Measurements from ENCODE around the gene KCNAB1. TPM values are rescaled to one million over a fixed set of nuclear protein-coding genes. Genes with fewer than 3 reads are reported as not detected.

Gene KCNAB1
- total RNA-seq, 4 donors from 2014 or later = 1.6 to 2.9 (median 2.3) TPM

DNA sequence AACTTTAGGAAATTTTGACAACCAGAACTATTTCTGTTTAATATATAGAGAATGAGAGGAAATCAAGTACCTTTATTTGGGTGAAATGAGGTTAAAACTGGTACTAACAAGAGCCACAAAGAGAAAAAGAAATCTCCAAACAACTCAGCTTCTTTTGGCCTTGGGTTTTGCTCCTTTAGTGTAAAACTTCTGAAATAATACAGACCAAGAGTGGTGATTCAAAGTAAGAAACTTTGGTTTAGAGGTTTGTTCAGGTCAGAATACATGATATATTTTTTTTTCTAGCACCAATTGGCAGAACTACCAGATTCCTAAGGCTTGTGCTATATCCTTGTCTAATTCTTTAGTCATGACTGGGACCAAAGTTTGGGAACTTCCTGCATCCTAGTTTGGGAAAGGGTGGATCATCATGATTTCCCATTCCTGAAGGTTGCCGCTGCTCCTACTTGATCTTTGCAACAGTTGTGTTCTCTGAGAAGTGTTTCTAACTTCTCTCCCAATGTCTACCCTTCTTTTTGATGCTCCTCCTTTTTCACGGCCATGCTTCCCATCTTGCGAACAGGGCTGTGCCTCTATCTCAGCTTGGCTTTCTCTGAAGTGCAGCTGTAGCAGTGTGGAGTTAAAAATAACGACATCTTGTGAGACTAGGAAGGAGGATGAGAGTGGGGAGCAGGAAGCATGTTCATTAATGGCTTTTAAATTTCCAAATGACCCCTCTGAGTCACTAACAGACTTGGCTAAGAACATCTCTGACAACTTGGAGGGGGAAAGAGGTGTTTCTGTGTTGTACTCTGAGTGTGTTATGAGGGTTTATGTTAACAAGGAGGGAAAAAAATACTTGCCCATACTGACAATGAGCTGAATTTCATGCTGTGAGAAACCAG, 87.7 kb downstream of the KCNAB1 start:
- TF ChIP-seq POLR2A (IDR thresholded peaks at IDR 0.05) = no peak
- TF ChIP-seq, protein P1, sequence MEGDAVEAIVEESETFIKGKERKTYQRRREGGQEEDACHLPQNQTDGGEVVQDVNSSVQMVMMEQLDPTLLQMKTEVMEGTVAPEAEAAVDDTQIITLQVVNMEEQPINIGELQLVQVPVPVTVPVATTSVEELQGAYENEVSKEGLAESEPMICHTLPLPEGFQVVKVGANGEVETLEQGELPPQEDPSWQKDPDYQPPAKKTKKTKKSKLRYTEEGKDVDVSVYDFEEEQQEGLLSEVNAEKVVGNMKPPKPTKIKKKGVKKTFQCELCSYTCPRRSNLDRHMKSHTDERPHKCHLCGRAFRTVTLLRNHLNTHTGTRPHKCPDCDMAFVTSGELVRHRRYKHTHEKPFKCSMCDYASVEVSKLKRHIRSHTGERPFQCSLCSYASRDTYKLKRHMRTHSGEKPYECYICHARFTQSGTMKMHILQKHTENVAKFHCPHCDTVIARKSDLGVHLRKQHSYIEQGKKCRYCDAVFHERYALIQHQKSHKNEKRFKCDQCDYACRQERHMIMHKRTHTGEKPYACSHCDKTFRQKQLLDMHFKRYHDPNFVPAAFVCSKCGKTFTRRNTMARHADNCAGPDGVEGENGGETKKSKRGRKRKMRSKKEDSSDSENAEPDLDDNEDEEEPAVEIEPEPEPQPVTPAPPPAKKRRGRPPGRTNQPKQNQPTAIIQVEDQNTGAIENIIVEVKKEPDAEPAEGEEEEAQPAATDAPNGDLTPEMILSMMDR (IDR thresholded peaks at IDR 0.05) = no peak
- WGBS, 2 donors = 64 to 68% methylated on average over 4 of the region's 4 CpGs

DNA sequence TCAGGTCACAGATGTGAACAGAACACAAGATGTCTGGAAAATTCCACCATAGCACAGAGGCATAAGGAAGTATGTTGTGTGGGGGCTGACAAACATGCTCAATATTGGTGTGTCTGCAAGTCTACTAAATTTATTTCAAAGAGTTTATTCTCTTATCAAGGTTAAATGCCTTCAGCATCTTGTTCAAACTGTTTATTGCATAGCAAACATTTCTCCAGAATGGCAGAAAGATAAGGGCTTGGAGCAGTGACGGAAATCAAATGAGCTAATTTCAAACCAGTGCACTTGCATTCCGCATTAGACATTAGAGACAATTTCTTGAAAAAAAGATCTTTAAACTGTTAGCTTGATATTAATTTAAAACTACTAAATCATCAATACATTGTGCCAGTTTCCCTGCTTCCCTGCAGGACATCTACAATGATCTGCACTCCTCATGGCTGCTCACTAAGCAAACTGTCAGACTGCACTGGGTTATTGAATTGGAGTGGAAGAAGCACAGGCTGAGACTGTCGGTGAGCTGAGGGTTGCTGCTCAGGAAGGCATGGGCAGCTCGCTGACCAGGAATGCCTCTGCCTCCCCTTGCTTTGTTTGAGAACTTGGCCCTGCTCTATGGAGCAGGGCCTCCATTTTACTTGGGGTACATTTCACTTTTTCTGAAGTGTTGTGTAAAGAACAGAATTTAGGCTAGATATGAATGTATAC, 89.4 kb downstream of the KCNAB1 start:
- TF ChIP-seq, protein P1 (IDR thresholded peaks at IDR 0.05) = no peak
- TF ChIP-seq POLR2A (IDR thresholded peaks at IDR 0.05) = no peak
- H3K4me3 ChIP-seq (ENCODE audit: low read depth, poor library complexity, severe bottlenecking) = no peak overlapping the region
- 85 to 96% methylated on average over 4 of the region's 4 CpGs for whole genome bisulfite sequencing, 2 donors
- intact Hi-C loops (cut with DNase I; ENCODE audit: low total_unique reads) = no loop called here
- no peak for DNase-seq (ENCODE audit: low spot score in 2 of 2)

More for the DNA sequence above, 87.7 kb downstream of the KCNAB1 start:
- H3K4me3 ChIP-seq (ENCODE audit: low read depth, poor library complexity, severe bottlenecking) = no peak overlapping the region
- no peak for DNase-seq (ENCODE audit: low spot score in 2 of 2)
- intact Hi-C loops (cut with DNase I; ENCODE audit: low total_unique reads) = no loop called here

DNA sequence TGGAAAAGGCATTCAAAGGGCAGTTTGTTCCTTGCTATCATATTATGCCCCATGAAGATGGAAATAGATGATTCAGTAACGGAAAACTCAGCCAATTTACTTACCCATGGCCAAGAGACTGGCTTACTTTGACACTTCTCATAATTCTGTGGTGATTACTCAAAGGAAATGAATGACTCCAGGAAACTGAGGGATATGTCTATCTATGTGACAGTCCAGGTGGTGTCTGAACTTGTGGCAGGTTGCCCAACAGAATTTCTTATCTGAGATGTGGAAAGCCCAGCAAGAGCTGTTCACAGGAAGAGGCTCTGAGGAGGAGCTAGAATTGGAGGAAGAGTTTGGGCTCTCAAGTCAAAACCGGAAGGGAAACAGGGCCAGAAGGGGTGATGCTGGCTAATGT, 91.2 kb downstream of the KCNAB1 start:
- intact Hi-C loops (cut with DNase I; ENCODE audit: low total_unique reads) = no loop called here
- TF ChIP-seq, protein P1 (IDR thresholded peaks at IDR 0.05) = no peak
- no peak for TF ChIP-seq POLR2A (IDR thresholded peaks at IDR 0.05)

DNA sequence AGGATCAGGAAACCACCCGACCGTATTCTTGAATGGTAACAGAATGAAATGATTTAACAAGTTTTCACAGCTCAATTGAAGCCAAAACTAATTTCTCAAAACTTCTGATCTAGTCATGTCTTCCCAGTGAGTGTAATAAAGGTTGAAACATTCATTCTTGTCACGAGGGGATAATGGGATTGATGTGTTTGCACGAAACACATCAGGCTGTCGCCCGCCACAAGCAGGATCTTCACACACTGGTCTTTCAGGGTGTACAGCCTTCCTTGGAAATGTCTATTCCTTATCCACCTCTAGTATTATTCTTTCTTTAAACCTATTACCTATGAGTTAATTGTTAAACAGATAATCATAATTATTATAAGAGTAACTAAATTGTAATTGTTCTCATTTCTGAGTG, 94.3 kb downstream of the KCNAB1 start:
- TF ChIP-seq, protein P1 (IDR thresholded peaks at IDR 0.05) = no peak
- no peak for TF ChIP-seq POLR2A (IDR thresholded peaks at IDR 0.05)
- DNase-seq (ENCODE audit: low spot score in 2 of 2) = no peak
- 75 to 82% methylated on average over 6 of the region's 6 CpGs for WGBS, 2 donors
- H3K4me3 ChIP-seq (ENCODE audit: low read depth, poor library complexity, severe bottlenecking) = no peak overlapping the region
- intact Hi-C loops (cut with DNase I; ENCODE audit: low total_unique reads) = no loop called here

More for the DNA sequence above, 91.2 kb downstream of the KCNAB1 start:
- 49 to 65% methylated on average over 2 of the region's 2 CpGs for WGBS, 2 donors
- DNase-seq (ENCODE audit: low spot score in 2 of 2) = no peak
- no peak overlapping the region for H3K4me3 ChIP-seq (ENCODE audit: low read depth, poor library complexity, severe bottlenecking)

DNA sequence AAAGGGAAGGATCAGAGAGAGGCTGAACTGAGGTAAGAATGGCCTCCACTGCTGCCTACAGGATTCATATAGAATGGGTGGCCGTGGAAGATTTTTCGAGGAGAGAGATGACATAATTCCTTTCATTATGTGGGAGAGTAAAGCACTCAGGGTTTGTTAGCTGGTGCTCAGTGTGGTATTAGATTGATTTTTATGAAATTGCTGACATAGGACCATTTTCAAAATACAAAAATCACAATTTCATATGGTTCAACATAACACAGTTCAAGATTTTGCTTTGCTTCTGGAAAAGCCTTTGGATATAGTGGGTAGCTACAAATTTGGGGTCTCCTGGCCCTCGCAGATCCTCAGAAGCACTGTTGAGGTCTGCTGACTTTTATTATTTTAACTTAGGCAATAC, 95.4 kb downstream of the KCNAB1 start:
- no peak for TF ChIP-seq POLR2A (IDR thresholded peaks at IDR 0.05)
- TF ChIP-seq, protein P1 (IDR thresholded peaks at IDR 0.05) = no peak
- intact Hi-C loops (cut with DNase I; ENCODE audit: low total_unique reads) = no loop called here
- WGBS, 2 donors = 86 to 87% methylated on average over 3 of the region's 3 CpGs
- DNase-seq (ENCODE audit: low spot score in 2 of 2) = no peak
- H3K4me3 ChIP-seq (ENCODE audit: low read depth, poor library complexity, severe bottlenecking) = no peak overlapping the region

All from lower leg skin (tissue), 4 donors.